Neural cell (in vitro differentiated cells): ENCODE data around the gene EOGT. TPM values are rescaled to one million over a fixed set of nuclear protein-coding genes. Genes with fewer than 3 reads are reported as not detected.
A peak's percentile ranks its signal among the peaks of the same experiment; 100 is the strongest.

Experiments
- H2AFZ ChIP-seq: fragments of 200-600, 300-800 bp; sonication (generic), shearing (Covaris generic); 2 replicates; pipeline ENCODE4 v1.6.0; 2014; ENCODE audit warnings: low read depth, mild to moderate bottlenecking, antibody characterized with exemption, low read length, moderate library complexity
- H3F3A ChIP-seq: fragments of 200-600 bp; shearing (Covaris generic); 2 replicates; pipeline ENCODE4 v1.6.1; 2016; ENCODE audit warnings: mild to moderate bottlenecking, moderate library complexity, mixed read lengths, antibody characterized with exemption, low read length; ENCODE audit not compliant: insufficient read depth, poor library complexity, severe bottlenecking
- H3K27ac ChIP-seq: fragments of 200-600, 300-800 bp; sonication (generic), shearing (Covaris generic); 2 replicates; pipeline ENCODE4 v1.5.1; 2014; ENCODE audit warnings: mild to moderate bottlenecking, low read length, moderate library complexity
- H3K27me3 ChIP-seq: fragments of 300-800, 200-600 bp; sonication (generic), shearing (Covaris generic); 2 replicates; pipeline ENCODE4 v1.6.0; 2014; ENCODE audit warnings: mild to moderate bottlenecking, low read depth, low read length, moderate library complexity; ENCODE audit not compliant: insufficient read depth
- H3K36me3 ChIP-seq: fragments of 300-800, 200-600 bp; sonication (generic), shearing (Covaris generic); 2 replicates; pipeline ENCODE4 v1.5.1; 2014; ENCODE audit warnings: mild to moderate bottlenecking, antibody characterized with exemption, low read length, moderate library complexity; ENCODE audit not compliant: insufficient read depth
- H3K4me2 ChIP-seq: fragments of 300-800, 200-600 bp; sonication (generic), shearing (Covaris generic); 2 replicates; pipeline ENCODE4 v1.6.0; 2014; ENCODE audit warnings: mild to moderate bottlenecking, low read length
- H3K4me3 ChIP-seq: fragments of 300-800, 200-600 bp; sonication (generic), shearing (Covaris generic); 2 replicates; pipeline ENCODE4 v1.5.1; 2014; ENCODE audit warnings: mild to moderate bottlenecking, low read length, moderate library complexity
- H3K79me2 ChIP-seq: fragments of 200-600 bp; shearing (Covaris generic); replicated peaks from 2 replicates; pipeline ENCODE4 v1.6.0; 2014; ENCODE audit warnings: mild to moderate bottlenecking, low read length, moderate library complexity; ENCODE audit not compliant: insufficient read depth
- H3K9ac ChIP-seq: fragments of 300-800, 200-600 bp; sonication (generic), shearing (Covaris generic); 2 replicates; pipeline ENCODE4 v1.6.1; 2016; ENCODE audit warnings: mild to moderate bottlenecking, low read length, mixed read lengths
- H3K9me2 ChIP-seq: fragments of 200-600 bp; shearing (Covaris generic); 2 replicates; pipeline ENCODE4 v1.6.1; 2016; ENCODE audit warnings: mild to moderate bottlenecking, low read length, mixed read lengths; ENCODE audit not compliant: insufficient read depth
- H3K9me3 ChIP-seq: fragments of 200-600, 300-800 bp; sonication (generic), shearing (Covaris generic); 2 replicates; pipeline ENCODE4 v1.6.1; 2016; ENCODE audit warnings: mild to moderate bottlenecking, mixed run types, low read length, moderate library complexity, mixed read lengths
- H4K20me1 ChIP-seq: fragments of 200-600 bp; shearing (Covaris generic); 2 replicates; pipeline ENCODE4 v1.6.1; 2016; ENCODE audit warnings: mild to moderate bottlenecking, mixed run types; ENCODE audit not compliant: insufficient read depth
- EP300 ChIP-seq: fragments of 450-650 bp; conservative IDR thresholded peaks from 2 replicates; pipeline ENCODE4 v1.6.1; 2014; ENCODE audit warnings: antibody characterized with exemption, mild to moderate bottlenecking, moderate library complexity; ENCODE audit not compliant: poor library complexity, severe bottlenecking
- EZH2 ChIP-seq: fragments of 200-600, 300-800 bp; shearing (Covaris generic), sonication (generic); IDR thresholded peaks from 2 replicates; pipeline ENCODE4 v1.6.1; 2014; ENCODE audit warnings: antibody characterized with exemption, low read length, borderline replicate concordance, mild to moderate bottlenecking; ENCODE audit not compliant: insufficient read depth, poor library complexity, severe bottlenecking
- MXI1 ChIP-seq: fragments of 450-650 bp; conservative IDR thresholded peaks from 2 replicates; pipeline ENCODE4 v1.6.1; 2014; ENCODE audit warnings: antibody characterized with exemption, mild to moderate bottlenecking; ENCODE audit not compliant: poor library complexity, severe bottlenecking
- POLR2AphosphoS5 ChIP-seq: IDR thresholded peaks from 2 replicates; pipeline ENCODE4 v1.6.1; 2012
- RAD21 ChIP-seq: fragments of 450-650 bp; conservative IDR thresholded peaks from 2 replicates; pipeline ENCODE4 v1.6.1; 2014; ENCODE audit warnings: antibody characterized with exemption, mild to moderate bottlenecking, moderate library complexity
- SMC3 ChIP-seq: fragments of 450-650 bp; conservative IDR thresholded peaks from 2 replicates; pipeline ENCODE4 v1.6.1; 2014; ENCODE audit warnings: antibody characterized with exemption, mild to moderate bottlenecking, moderate library complexity; ENCODE audit not compliant: poor library complexity
- TAF1 ChIP-seq: IDR thresholded peaks from 2 replicates; pipeline ENCODE4 v1.6.1; 2012; ENCODE audit warnings: low read depth
- polyA plus RNA-seq: library from polyadenylated mRNA; depleted of rRNA; stranded (reverse); fragments of >200 nt; gene quantifications from 2 replicates; pipeline ENCODE4 v1.2.3, GENCODE V29; 2014
- TF ChIP-seq, protein P1 (sequence below): fragments of 450-650 bp; IDR thresholded peaks from 2 replicates; pipeline ENCODE4 v1.5.1; 2014; ENCODE audit warnings: antibody characterized with exemption, mild to moderate bottlenecking, moderate library complexity; ENCODE audit not compliant: poor library complexity, severe bottlenecking
- TF ChIP-seq, protein P2 (sequence below): IDR thresholded peaks from 2 replicates; pipeline ENCODE4 v1.6.1; 2012; ENCODE audit warnings: borderline replicate concordance

The EOGT gene
- polyA plus RNA-seq, 1 donor from 2014 or later, result 3.2 TPM

DNA sequence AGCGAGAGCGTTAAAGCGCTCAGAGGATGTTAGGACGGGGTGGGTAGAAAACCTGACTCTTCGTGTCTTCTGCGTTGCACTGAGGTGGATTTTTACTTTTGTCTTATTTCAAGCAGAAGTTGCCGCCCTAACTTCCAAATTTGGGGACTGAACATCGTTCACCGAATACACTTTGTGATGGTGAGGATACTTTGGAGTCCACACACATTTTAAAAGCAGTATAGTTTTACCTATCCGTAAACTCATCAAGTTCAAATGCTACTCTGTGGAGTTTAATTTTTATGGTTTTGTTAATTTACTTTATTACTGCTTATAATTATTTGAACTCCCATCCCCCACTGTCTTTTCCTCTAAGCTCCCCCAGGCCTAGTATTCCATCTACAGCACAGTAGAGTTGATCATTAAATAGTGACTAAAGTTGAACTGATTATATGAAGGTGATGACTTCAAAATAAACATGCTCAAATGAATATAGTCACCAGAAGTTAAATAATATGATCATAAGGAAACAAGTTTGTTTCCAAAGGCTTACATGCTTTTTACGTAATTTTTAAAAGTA lies 617 bp upstream of the EOGT start:
- Histone ChIP-seq H3K79me2 (no peaks in the 10 kb centered on the region), H3K9me3 (no peaks in the 10 kb centered on the region), H4K20me1 (no peaks in the 10 kb centered on the region), H3K27ac (no peak overlapping the region), H3F3A (no peaks in the 10 kb centered on the region), H3K9me2 (no peaks in the 10 kb centered on the region), H3K36me3 (peaks cover 4% of the 10 kb centered on the region), H3K9ac (peak overlapping the region; percentile 70), H2AFZ (no peak overlapping the region), H3K4me2 (peak overlapping the region; percentile 64), H3K4me3 (peak overlapping the region; percentile 90), H3K27me3 (peaks cover 30% of the 10 kb centered on the region)
- TF ChIP-seq, protein P1, sequence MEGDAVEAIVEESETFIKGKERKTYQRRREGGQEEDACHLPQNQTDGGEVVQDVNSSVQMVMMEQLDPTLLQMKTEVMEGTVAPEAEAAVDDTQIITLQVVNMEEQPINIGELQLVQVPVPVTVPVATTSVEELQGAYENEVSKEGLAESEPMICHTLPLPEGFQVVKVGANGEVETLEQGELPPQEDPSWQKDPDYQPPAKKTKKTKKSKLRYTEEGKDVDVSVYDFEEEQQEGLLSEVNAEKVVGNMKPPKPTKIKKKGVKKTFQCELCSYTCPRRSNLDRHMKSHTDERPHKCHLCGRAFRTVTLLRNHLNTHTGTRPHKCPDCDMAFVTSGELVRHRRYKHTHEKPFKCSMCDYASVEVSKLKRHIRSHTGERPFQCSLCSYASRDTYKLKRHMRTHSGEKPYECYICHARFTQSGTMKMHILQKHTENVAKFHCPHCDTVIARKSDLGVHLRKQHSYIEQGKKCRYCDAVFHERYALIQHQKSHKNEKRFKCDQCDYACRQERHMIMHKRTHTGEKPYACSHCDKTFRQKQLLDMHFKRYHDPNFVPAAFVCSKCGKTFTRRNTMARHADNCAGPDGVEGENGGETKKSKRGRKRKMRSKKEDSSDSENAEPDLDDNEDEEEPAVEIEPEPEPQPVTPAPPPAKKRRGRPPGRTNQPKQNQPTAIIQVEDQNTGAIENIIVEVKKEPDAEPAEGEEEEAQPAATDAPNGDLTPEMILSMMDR, result no peak
- TF ChIP-seq, protein P2, sequence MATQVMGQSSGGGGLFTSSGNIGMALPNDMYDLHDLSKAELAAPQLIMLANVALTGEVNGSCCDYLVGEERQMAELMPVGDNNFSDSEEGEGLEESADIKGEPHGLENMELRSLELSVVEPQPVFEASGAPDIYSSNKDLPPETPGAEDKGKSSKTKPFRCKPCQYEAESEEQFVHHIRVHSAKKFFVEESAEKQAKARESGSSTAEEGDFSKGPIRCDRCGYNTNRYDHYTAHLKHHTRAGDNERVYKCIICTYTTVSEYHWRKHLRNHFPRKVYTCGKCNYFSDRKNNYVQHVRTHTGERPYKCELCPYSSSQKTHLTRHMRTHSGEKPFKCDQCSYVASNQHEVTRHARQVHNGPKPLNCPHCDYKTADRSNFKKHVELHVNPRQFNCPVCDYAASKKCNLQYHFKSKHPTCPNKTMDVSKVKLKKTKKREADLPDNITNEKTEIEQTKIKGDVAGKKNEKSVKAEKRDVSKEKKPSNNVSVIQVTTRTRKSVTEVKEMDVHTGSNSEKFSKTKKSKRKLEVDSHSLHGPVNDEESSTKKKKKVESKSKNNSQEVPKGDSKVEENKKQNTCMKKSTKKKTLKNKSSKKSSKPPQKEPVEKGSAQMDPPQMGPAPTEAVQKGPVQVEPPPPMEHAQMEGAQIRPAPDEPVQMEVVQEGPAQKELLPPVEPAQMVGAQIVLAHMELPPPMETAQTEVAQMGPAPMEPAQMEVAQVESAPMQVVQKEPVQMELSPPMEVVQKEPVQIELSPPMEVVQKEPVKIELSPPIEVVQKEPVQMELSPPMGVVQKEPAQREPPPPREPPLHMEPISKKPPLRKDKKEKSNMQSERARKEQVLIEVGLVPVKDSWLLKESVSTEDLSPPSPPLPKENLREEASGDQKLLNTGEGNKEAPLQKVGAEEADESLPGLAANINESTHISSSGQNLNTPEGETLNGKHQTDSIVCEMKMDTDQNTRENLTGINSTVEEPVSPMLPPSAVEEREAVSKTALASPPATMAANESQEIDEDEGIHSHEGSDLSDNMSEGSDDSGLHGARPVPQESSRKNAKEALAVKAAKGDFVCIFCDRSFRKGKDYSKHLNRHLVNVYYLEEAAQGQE, result no peak
- TF ChIP-seq RAD21, result no peak
- no peak for TF ChIP-seq EP300
- TF ChIP-seq POLR2AphosphoS5, result no peak
- TF ChIP-seq EZH2, result no peak
- TF ChIP-seq SMC3, result no peak
- no peak for TF ChIP-seq MXI1
- no peak for TF ChIP-seq TAF1

DNA sequence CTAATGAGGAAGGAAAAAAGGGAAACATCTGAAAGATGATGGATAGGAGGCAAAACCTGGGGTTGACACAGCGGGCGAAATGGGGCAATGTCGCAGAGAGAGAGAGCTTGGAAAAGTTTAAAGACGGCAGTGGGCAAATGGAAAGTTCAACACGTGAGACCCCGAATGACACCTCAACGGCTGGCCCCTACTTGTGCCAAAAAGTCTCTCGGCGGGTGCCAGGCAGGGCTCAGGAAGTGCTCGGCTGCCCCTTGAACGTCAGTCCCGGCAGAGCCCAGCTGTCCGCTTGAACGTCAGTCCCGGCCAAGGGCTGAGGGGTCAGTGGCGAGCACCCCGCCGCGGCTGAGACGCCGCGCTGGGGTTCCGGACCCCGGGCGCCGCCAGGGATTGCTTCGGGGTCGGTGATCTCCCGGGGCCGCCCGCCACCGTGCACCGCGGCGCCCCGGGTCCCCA lies 658 bp downstream of the EOGT start:
- Histone ChIP-seq H3K36me3 (no peaks in the 10 kb centered on the region), H3K27me3 (peaks cover 30% of the 10 kb centered on the region), H3K4me3 (peak overlapping the region; percentile 90), H3K9me2 (no peaks in the 10 kb centered on the region), H3F3A (no peaks in the 10 kb centered on the region), H3K4me2 (no peak overlapping the region), H3K27ac (no peak overlapping the region), H3K9me3 (no peaks in the 10 kb centered on the region), H3K9ac (peak overlapping the region; percentile 70), H4K20me1 (no peaks in the 10 kb centered on the region), H2AFZ (no peak overlapping the region), H3K79me2 (no peaks in the 10 kb centered on the region)
- no peak for TF ChIP-seq POLR2AphosphoS5
- TF ChIP-seq, protein P1, result no peak
- TF ChIP-seq EP300, result no peak
- no peak for TF ChIP-seq RAD21
- TF ChIP-seq TAF1, result no peak
- TF ChIP-seq, protein P2, result no peak
- TF ChIP-seq EZH2, result no peak
- no peak for TF ChIP-seq SMC3
- no peak for TF ChIP-seq MXI1
